HEK293T (cell line): Measurements from ENCODE around the gene MYBPC2.

Experiments
- CTCF ChIA-PET: fragments of 350-600 bp; formaldehyde crosslinking; extraction: SDS; loops from one replicate; lab custom pipeline; 2021; ENCODE audit warnings: antibody characterized with exemption, inconsistent platforms; lab: Yijun Ruan, JAX
- POLR2A ChIA-PET: fragments of 350-600 bp; formaldehyde crosslinking; extraction: SDS; loops from one replicate; lab custom pipeline; 2020; ENCODE audit warnings: antibody characterized with exemption, inconsistent platforms; lab: Yijun Ruan, JAX
- DNase-seq: peaks from one replicate; pipeline ENCODE4 v3.0.0; 2012; ENCODE audit warnings: mixed read lengths; ENCODE audit errors: extremely low spot score
- ARNT ChIP-seq: fragments of 450-650 bp; IDR thresholded peaks from 2 replicates; pipeline ENCODE4 v1.6.1; 2017; ENCODE audit warnings: mild to moderate bottlenecking
- BHLHE40 ChIP-seq: fragments of 450-650 bp; IDR thresholded peaks from 2 replicates; pipeline ENCODE4 v1.6.1; 2016; ENCODE audit warnings: mild to moderate bottlenecking, moderate library complexity, borderline replicate concordance
- CTBP1 ChIP-seq: fragments of 450-650 bp; IDR thresholded peaks from 2 replicates; pipeline ENCODE4 v1.6.1; 2016; ENCODE audit warnings: borderline replicate concordance
- ELF4 ChIP-seq: fragments of 450-650 bp; IDR thresholded peaks from 2 replicates; pipeline ENCODE4 v1.6.1; 2017; ENCODE audit warnings: antibody characterized with exemption
- FOXA1 ChIP-seq: fragments of 450-650 bp; IDR thresholded peaks from 2 replicates; pipeline ENCODE4 v1.6.1; 2016; ENCODE audit warnings: mild to moderate bottlenecking
- FOXK2 ChIP-seq: fragments of 450-650 bp; IDR thresholded peaks from 2 replicates; pipeline ENCODE4 v1.6.1; 2016; ENCODE audit warnings: mild to moderate bottlenecking
- FOXM1 ChIP-seq: fragments of 450-650 bp; IDR thresholded peaks from 2 replicates; pipeline ENCODE4 v1.6.1; 2017; ENCODE audit warnings: mild to moderate bottlenecking, borderline replicate concordance
- HDGF ChIP-seq: fragments of 450-650 bp; IDR thresholded peaks from 2 replicates; pipeline ENCODE4 v1.6.1; 2017; ENCODE audit warnings: antibody characterized with exemption, borderline replicate concordance
- L3MBTL2 ChIP-seq: fragments of 450-650 bp; conservative IDR thresholded peaks from 2 replicates; pipeline ENCODE4 v1.6.1; 2016; ENCODE audit warnings: mild to moderate bottlenecking
- LEF1 ChIP-seq: fragments of 450-650 bp; IDR thresholded peaks from 2 replicates; pipeline ENCODE4 v1.6.1; 2017; ENCODE audit warnings: mild to moderate bottlenecking, borderline replicate concordance
- NFRKB ChIP-seq: fragments of 450-650 bp; IDR thresholded peaks from 2 replicates; pipeline ENCODE4 v1.6.1; 2016; ENCODE audit warnings: mild to moderate bottlenecking, moderate library complexity
- SP1 ChIP-seq: fragments of 450-650 bp; IDR thresholded peaks from 2 replicates; pipeline ENCODE4 v1.6.1; 2017
- SUZ12 ChIP-seq: fragments of 450-650 bp; IDR thresholded peaks from 2 replicates; pipeline ENCODE4 v1.6.1; 2016; ENCODE audit warnings: mild to moderate bottlenecking
- TARDBP ChIP-seq: fragments of 450-650 bp; IDR thresholded peaks from 2 replicates; pipeline ENCODE4 v1.6.1; 2016
- ZNF384 ChIP-seq: fragments of 450-650 bp; IDR thresholded peaks from 2 replicates; pipeline ENCODE4 v1.6.1; 2016
- TF ChIP-seq, protein P1 (sequence below): fragments of 450-650 bp; IDR thresholded peaks from 2 replicates; pipeline ENCODE4 v1.6.1; 2016

Gene MYBPC2

DNA sequence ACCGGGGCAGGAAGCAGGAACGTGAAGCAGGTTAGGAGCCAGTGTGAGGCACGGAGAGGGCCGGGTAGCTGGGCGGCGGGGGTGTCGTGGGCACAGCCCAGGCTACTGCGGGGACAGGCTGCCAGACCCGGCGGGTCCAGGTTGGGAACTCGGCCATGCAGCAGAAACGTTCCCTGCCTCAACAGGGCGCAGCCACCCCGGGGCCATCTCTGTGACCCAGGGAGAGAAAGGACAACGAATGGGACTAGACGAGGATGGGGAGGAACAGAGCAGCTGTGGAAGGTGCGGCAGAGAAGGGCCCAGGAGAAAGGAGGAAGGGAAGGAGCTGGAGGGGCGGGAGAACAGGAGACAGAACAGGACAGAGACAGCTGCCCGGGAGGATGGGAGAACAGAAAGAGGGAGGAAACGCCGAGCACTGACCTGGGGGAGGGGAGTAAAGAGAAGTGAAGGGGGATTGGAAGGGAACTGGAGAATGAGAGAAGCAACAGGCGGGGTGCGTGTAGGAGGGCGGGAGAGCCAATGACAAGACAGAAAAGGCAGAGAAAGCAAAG is 56.8 kb downstream of the MYBPC2 start:
- CTCF ChIA-PET: interaction anchor here (0.7 kb wide), 1 partner anchor 10 kb away, joined by 3 read pairs; no protein-coding TSS in a partner anchor
- POLR2A ChIA-PET: no interaction called here
- no peak for DNase-seq
- TF ChIP-seq SP1: no peak
- no peak for TF ChIP-seq HDGF
- no peak for TF ChIP-seq CTBP1
- no peak for TF ChIP-seq L3MBTL2
- TF ChIP-seq SUZ12: no peak
- TF ChIP-seq ELF4: no peak
- no peak for TF ChIP-seq BHLHE40
- no peak for TF ChIP-seq ARNT
- TF ChIP-seq ZNF384: no peak
- TF ChIP-seq TARDBP: no peak
- TF ChIP-seq, protein P1, sequence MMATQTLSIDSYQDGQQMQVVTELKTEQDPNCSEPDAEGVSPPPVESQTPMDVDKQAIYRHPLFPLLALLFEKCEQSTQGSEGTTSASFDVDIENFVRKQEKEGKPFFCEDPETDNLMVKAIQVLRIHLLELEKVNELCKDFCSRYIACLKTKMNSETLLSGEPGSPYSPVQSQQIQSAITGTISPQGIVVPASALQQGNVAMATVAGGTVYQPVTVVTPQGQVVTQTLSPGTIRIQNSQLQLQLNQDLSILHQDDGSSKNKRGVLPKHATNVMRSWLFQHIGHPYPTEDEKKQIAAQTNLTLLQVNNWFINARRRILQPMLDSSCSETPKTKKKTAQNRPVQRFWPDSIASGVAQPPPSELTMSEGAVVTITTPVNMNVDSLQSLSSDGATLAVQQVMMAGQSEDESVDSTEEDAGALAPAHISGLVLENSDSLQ: no peak
- TF ChIP-seq FOXM1: no peak
- no peak for TF ChIP-seq FOXA1
- TF ChIP-seq FOXK2: no peak
- TF ChIP-seq NFRKB: no peak
- no peak for TF ChIP-seq LEF1

DNA sequence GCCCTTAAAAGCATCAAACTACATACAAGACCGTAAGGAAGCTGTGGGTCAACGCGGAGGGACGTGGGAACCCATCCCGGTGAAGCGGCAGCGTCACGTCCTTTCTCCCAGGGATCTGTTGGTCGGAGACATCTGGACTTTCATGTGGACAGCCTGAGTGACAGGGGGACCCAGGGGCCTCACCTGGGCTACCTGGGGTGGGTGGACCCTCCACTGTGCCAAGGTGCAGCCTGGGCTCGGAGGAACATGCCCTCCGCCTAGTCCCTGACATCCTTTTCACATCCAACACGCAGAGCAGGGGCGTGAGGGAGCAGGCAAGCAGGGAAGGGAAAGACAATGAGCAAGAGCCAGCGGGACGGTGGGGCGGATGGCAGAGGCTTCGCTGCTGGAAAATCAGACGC is 57.7 kb downstream of the MYBPC2 start:
- ChIA-PET CTCF (no interaction called here), POLR2A (no interaction called here)
- DNase-seq: no peak
- TF ChIP-seq FOXA1 (no peak), SUZ12 (no peak), ZNF384 (no peak), ELF4 (no peak), LEF1 (no peak), BHLHE40 (no peak), L3MBTL2 (no peak), FOXK2 (no peak)

DNA sequence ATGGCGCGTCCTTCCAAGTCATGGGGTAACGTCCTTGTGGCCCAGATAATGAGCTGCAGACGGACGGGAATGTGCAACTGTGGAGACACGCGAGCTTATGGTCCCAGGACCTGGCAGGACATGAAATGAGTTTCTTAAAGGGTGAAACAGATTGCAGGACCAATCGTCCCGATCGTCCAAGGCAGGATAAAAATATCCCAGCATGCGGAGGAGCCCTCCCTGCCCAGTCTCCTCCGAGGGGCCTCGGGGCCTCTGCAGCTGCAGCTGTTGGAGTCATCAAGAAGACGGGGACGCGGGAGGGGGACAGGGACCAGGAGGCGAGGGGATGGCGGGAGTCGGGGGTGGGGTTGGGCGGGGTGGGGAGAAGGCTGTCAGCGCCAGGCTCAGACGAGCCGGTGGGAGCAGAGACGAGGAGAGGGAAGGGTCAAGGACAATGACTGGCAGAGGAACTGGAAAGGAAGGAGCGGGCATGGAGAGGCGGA is 58.3 kb downstream of the MYBPC2 start:
- CTCF ChIA-PET: no interaction called here
- POLR2A ChIA-PET: no interaction called here
- no peak for DNase-seq
- TF ChIP-seq LEF1 (no peak), FOXM1 (no peak), SP1 (no peak), L3MBTL2 (no peak), NFRKB (no peak), CTBP1 (no peak), BHLHE40 (no peak), HDGF (no peak), ARNT (no peak), ZNF384 (no peak), FOXK2 (no peak), TARDBP (no peak), SUZ12 (no peak), ELF4 (no peak), FOXA1 (no peak)
- TF ChIP-seq, protein P1: no peak

DNA sequence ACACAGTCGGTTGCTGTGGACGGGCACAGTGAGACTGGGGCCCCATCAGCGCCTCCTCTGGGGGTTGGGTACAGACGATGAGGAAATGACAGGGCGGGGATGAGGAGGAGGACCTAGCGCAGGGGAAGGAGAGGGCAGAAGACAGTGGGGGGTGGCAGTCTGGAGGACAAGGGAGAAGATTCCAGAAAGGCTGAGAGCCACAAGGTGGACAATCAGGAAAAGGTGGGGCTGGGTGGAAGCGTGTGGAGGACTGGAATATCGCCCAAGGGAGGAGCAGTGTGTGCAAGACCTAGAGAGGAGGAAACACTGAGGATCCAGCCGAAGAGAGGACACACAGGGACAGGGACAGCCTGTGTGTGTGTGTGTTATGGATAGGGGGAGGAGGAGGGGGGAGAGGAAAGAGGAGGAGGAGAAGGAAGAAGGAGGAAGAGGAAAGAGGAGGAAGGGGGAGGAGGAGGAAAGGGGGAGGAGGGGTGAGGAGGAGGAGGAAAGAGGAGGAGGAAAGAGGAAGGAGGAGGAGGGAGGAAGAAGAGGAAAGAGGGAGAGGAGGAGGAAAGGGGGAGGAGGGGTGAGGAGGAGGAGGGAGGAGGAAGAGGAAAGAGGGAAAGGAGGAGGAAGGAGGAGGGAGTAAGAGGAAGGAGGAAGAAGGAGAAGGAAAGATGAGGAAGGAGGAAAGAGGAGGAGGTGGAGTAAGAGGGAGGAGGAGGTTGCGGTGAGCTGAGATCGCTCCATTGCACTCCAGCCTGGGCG is 59.8 kb downstream of the MYBPC2 start:
- no peak for TF ChIP-seq CTBP1
- no peak for TF ChIP-seq ZNF384
- no peak for TF ChIP-seq ELF4
- no peak for TF ChIP-seq LEF1
- no peak for TF ChIP-seq NFRKB
- TF ChIP-seq HDGF: no peak
- no peak for TF ChIP-seq BHLHE40
- no peak for TF ChIP-seq SP1
- TF ChIP-seq, protein P1: no peak
- no peak for TF ChIP-seq FOXM1
- no peak for TF ChIP-seq FOXK2
- TF ChIP-seq FOXA1: no peak
- no peak for TF ChIP-seq TARDBP
- TF ChIP-seq L3MBTL2: no peak
- ChIA-PET POLR2A (no interaction called here), CTCF (no interaction called here)
- DNase-seq: no peak

DNA sequence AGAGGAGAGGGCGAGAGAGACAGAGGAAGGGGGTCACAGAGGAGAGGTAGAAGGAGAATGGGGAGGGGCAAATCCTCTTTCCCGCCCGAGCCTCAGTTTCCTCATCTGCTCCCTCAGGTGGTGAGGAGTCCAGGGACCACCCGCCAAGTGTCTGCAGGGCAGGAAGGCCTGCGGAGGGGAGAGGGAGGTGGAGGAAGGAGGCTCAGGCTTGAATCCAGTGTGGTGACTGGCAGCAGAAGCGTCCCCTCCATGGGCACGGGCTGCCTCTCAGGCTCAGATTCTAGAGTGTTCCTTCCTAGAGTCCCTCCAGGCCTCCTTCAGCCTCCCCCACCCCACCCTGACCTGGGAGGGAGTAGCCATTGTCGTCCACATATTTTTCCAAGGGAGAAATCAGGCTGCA is 60.5 kb downstream of the MYBPC2 start:
- ChIA-PET CTCF (no interaction called here), POLR2A (no interaction called here)
- no peak for DNase-seq
- TF ChIP-seq ELF4 (no peak), HDGF (no peak), NFRKB (no peak), TARDBP (no peak), BHLHE40 (no peak), FOXK2 (no peak), FOXA1 (no peak), ZNF384 (no peak), LEF1 (no peak), SUZ12 (no peak), SP1 (no peak)
- TF ChIP-seq, protein P1: no peak
